ENCODE measurements around the gene NRTN. TPM values are rescaled to one million over a fixed set of nuclear protein-coding genes. Genes with fewer than 3 reads are reported as not detected.

The NRTN gene
- total and polyA plus RNA-seq, 2 of the 13 experiments (the other 11 are each of a cell fraction or from before 2014, with no cell fraction given) = 4.1 to 5.3 TPM

GRCh38 chr19:5790559-5791520, 14.0 kb upstream of the NRTN start, which contains the start of gene DUS3L (continued):
- 0 out of 2 replicates have a peak, but pooled peaks have one; percentile 56 for TF ChIP-seq DMTF1 (CRISPR knock-in tag; IDR thresholded peaks at IDR 0.05)
- peak; percentile 99 for TF ChIP-seq NR0B2 (CRISPR knock-in tag; IDR thresholded peaks at IDR 0.05)
- TF ChIP-seq PAF1 (CRISPR knock-in tag; IDR thresholded peaks at IDR 0.05) = no peak
- TF ChIP-seq FOXP4 (CRISPR knock-in tag; IDR thresholded peaks at IDR 0.05) = no peak; the same call in 1 of the 2 replicates
- TF ChIP-seq MAF1 (CRISPR knock-in tag; IDR thresholded peaks at IDR 0.05; ENCODE audit: borderline replicate concordance) = no peak
- TF ChIP-seq ZNF441 (CRISPR knock-in tag; IDR thresholded peaks at IDR 0.05; ENCODE audit: borderline replicate concordance) = peak; percentile 68; the same call in 1 of the 2 replicates
- TF ChIP-seq HOXA3 (CRISPR knock-in tag; IDR thresholded peaks at IDR 0.05) = peak; percentile 99
- TF ChIP-seq FOXJ3 (CRISPR knock-in tag; IDR thresholded peaks at IDR 0.05; ENCODE audit: borderline replicate concordance) = no peak
- no peak; the same call in 1 of the 2 replicates for TF ChIP-seq GATA4 (IDR thresholded peaks at IDR 0.05; ENCODE audit: borderline replicate concordance, low read depth)
- no peak for TF ChIP-seq IKZF4 (CRISPR knock-in tag; IDR thresholded peaks at IDR 0.05; ENCODE audit: borderline replicate concordance, low read depth, not compliant biosample characterization)
- TF ChIP-seq MTA1 (CRISPR knock-in tag; IDR thresholded peaks at IDR 0.05; ENCODE audit: borderline replicate concordance) = peak; percentile 66; the same call in 1 of the 2 replicates
- peak; percentile 93 for TF ChIP-seq CREB1 (IDR thresholded peaks at IDR 0.05)
- TF ChIP-seq CREB1 (CRISPR knock-in tag; IDR thresholded peaks at IDR 0.05) = peak; percentile 93
- no peak for TF ChIP-seq ZFP37 (CRISPR knock-in tag; IDR thresholded peaks at IDR 0.05; ENCODE audit: borderline replicate concordance)
- TF ChIP-seq RERE (CRISPR knock-in tag; IDR thresholded peaks at IDR 0.05; ENCODE audit: low read depth) = peak; percentile 46; the same call in 1 of the 2 replicates
- TF ChIP-seq MTF2 (CRISPR knock-in tag; IDR thresholded peaks at IDR 0.05; ENCODE audit: borderline replicate concordance) = 0 out of 2 replicates have a peak, but pooled peaks have one; percentile 51
- no peak; the same call in 1 of the 2 replicates for TF ChIP-seq MIER2 (CRISPR knock-in tag; IDR thresholded peaks at IDR 0.05)
